ENCODE results near the gene AMPD3.

DNA sequence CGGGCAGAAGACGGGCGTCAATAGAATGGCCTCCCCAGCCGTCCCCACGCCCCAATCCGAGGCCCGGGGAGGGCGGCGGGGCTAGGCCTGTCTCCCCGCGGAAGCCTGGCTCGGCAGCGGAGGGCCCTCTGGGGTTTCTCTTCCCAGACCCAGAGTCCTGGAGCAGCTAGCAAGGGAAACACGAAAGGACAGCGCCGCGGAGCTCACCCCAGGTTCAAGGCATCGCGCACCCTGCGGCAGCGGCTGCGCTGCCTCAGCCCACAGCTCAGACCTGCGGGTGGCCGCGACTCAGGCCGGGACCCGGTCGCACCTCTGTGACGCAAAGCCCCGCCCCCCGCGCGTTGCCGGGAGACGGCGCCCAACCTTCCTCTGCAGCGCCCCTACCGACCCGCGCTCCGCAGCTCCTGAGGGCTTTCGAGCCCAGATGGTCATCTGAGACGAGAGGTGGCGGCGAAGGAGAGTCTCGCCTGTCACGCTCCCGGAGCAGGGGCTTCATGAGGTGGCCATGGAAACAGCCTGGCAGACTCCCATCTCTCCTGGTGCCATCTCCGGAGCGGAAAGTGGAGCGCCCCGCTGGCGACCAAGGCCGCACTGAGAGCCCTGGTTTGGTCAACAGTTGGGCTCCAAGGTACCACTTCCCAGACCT lies 86.0 kb downstream of the AMPD3 start, which contains the start of gene RNF141:
- peak; percentile 98 for TF ChIP-seq POLR2AphosphoS5 (IDR thresholded peaks at IDR 0.05)
- TF ChIP-seq RAD21 (conservative IDR thresholded peaks at IDR 0.05): peak; percentile 54
- TF ChIP-seq, protein P1, sequence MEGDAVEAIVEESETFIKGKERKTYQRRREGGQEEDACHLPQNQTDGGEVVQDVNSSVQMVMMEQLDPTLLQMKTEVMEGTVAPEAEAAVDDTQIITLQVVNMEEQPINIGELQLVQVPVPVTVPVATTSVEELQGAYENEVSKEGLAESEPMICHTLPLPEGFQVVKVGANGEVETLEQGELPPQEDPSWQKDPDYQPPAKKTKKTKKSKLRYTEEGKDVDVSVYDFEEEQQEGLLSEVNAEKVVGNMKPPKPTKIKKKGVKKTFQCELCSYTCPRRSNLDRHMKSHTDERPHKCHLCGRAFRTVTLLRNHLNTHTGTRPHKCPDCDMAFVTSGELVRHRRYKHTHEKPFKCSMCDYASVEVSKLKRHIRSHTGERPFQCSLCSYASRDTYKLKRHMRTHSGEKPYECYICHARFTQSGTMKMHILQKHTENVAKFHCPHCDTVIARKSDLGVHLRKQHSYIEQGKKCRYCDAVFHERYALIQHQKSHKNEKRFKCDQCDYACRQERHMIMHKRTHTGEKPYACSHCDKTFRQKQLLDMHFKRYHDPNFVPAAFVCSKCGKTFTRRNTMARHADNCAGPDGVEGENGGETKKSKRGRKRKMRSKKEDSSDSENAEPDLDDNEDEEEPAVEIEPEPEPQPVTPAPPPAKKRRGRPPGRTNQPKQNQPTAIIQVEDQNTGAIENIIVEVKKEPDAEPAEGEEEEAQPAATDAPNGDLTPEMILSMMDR (IDR thresholded peaks at IDR 0.05; ENCODE audit: poor library complexity, severe bottlenecking): peak; percentile 98
- no peak for TF ChIP-seq EZH2 (IDR thresholded peaks at IDR 0.05; ENCODE audit: borderline replicate concordance, insufficient read depth, low read length, poor library complexity, severe bottlenecking)
- TF ChIP-seq, protein P2, sequence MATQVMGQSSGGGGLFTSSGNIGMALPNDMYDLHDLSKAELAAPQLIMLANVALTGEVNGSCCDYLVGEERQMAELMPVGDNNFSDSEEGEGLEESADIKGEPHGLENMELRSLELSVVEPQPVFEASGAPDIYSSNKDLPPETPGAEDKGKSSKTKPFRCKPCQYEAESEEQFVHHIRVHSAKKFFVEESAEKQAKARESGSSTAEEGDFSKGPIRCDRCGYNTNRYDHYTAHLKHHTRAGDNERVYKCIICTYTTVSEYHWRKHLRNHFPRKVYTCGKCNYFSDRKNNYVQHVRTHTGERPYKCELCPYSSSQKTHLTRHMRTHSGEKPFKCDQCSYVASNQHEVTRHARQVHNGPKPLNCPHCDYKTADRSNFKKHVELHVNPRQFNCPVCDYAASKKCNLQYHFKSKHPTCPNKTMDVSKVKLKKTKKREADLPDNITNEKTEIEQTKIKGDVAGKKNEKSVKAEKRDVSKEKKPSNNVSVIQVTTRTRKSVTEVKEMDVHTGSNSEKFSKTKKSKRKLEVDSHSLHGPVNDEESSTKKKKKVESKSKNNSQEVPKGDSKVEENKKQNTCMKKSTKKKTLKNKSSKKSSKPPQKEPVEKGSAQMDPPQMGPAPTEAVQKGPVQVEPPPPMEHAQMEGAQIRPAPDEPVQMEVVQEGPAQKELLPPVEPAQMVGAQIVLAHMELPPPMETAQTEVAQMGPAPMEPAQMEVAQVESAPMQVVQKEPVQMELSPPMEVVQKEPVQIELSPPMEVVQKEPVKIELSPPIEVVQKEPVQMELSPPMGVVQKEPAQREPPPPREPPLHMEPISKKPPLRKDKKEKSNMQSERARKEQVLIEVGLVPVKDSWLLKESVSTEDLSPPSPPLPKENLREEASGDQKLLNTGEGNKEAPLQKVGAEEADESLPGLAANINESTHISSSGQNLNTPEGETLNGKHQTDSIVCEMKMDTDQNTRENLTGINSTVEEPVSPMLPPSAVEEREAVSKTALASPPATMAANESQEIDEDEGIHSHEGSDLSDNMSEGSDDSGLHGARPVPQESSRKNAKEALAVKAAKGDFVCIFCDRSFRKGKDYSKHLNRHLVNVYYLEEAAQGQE (IDR thresholded peaks at IDR 0.05; ENCODE audit: borderline replicate concordance): peak; percentile 56
- TF ChIP-seq TAF1 (IDR thresholded peaks at IDR 0.05; ENCODE audit: low read depth): no peak
- peak; percentile 76 for TF ChIP-seq EP300 (conservative IDR thresholded peaks at IDR 0.05; ENCODE audit: poor library complexity, severe bottlenecking)
- peak; percentile 90 for TF ChIP-seq MXI1 (conservative IDR thresholded peaks at IDR 0.05; ENCODE audit: poor library complexity, severe bottlenecking)

Measured in neural cell (in vitro differentiated cells).